ENCODE measurements around the gene NUDC. TPM values are rescaled to one million over a fixed set of nuclear protein-coding genes. Genes with fewer than 3 reads are reported as not detected.
A peak's percentile ranks its signal among the peaks of the same experiment; 100 is the strongest.

The NUDC gene
- total and polyA plus RNA-seq, 2 of the 13 experiments (the other 11 are each of a cell fraction or from before 2014, with no cell fraction given) = 34.7 to 104 TPM

GRCh38 chr1:26959722-26960624 is 38.4 kb downstream of the NUDC start, which contains the start of gene KDF1 (continued):
- no peak for TF ChIP-seq ATM (IDR thresholded peaks at IDR 0.05; ENCODE audit: borderline replicate concordance)
- 0 out of 2 replicates have a peak, but pooled peaks have one; percentile 19 for TF ChIP-seq ZNF609 (CRISPR knock-in tag; IDR thresholded peaks at IDR 0.05; ENCODE audit: borderline replicate concordance)
- TF ChIP-seq, protein P1, sequence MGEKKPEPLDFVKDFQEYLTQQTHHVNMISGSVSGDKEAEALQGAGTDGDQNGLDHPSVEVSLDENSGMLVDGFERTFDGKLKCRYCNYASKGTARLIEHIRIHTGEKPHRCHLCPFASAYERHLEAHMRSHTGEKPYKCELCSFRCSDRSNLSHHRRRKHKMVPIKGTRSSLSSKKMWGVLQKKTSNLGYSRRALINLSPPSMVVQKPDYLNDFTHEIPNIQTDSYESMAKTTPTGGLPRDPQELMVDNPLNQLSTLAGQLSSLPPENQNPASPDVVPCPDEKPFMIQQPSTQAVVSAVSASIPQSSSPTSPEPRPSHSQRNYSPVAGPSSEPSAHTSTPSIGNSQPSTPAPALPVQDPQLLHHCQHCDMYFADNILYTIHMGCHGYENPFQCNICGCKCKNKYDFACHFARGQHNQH (CRISPR knock-in tag; IDR thresholded peaks at IDR 0.05) = peak; percentile 68; the same call in 1 of the 2 replicates
- 0 out of 2 replicates have a peak, but pooled peaks have one; percentile 14 for TF ChIP-seq FOXO1 (CRISPR knock-in tag; IDR thresholded peaks at IDR 0.05)
- peak; percentile 59; the same call in 1 of the 2 replicates for TF ChIP-seq MLXIP (CRISPR knock-in tag; IDR thresholded peaks at IDR 0.05; ENCODE audit: borderline replicate concordance)
- TF ChIP-seq, protein P2, sequence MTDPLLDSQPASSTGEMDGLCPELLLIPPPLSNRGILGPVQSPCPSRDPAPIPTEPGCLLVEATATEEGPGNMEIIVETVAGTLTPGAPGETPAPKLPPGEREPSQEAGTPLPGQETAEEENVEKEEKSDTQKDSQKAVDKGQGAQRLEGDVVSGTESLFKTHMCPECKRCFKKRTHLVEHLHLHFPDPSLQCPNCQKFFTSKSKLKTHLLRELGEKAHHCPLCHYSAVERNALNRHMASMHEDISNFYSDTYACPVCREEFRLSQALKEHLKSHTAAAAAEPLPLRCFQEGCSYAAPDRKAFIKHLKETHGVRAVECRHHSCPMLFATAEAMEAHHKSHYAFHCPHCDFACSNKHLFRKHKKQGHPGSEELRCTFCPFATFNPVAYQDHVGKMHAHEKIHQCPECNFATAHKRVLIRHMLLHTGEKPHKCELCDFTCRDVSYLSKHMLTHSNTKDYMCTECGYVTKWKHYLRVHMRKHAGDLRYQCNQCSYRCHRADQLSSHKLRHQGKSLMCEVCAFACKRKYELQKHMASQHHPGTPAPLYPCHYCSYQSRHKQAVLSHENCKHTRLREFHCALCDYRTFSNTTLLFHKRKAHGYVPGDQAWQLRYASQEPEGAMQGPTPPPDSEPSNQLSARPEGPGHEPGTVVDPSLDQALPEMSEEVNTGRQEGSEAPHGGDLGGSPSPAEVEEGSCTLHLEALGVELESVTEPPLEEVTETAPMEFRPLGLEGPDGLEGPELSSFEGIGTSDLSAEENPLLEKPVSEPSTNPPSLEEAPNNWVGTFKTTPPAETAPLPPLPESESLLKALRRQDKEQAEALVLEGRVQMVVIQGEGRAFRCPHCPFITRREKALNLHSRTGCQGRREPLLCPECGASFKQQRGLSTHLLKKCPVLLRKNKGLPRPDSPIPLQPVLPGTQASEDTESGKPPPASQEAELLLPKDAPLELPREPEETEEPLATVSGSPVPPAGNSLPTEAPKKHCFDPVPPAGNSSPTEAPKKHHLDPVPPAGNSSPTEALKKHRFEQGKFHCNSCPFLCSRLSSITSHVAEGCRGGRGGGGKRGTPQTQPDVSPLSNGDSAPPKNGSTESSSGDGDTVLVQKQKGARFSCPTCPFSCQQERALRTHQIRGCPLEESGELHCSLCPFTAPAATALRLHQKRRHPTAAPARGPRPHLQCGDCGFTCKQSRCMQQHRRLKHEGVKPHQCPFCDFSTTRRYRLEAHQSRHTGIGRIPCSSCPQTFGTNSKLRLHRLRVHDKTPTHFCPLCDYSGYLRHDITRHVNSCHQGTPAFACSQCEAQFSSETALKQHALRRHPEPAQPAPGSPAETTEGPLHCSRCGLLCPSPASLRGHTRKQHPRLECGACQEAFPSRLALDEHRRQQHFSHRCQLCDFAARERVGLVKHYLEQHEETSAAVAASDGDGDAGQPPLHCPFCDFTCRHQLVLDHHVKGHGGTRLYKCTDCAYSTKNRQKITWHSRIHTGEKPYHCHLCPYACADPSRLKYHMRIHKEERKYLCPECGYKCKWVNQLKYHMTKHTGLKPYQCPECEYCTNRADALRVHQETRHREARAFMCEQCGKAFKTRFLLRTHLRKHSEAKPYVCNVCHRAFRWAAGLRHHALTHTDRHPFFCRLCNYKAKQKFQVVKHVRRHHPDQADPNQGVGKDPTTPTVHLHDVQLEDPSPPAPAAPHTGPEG (CRISPR knock-in tag; IDR thresholded peaks at IDR 0.05) = 0 out of 2 replicates have a peak, but pooled peaks have one; percentile 15
- TF ChIP-seq KMT2B (CRISPR knock-in tag; IDR thresholded peaks at IDR 0.05) = peak; percentile 51; the same call in 1 of the 2 replicates
- peak in 1 of 2 experiments; percentile 54; a peak in 1 of 4 replicates for TF ChIP-seq KLF16 (CRISPR knock-in tag; IDR thresholded peaks at IDR 0.05)
- TF ChIP-seq NFE2 (CRISPR knock-in tag; IDR thresholded peaks at IDR 0.05) = no peak
- peak; percentile 63 for TF ChIP-seq KDM2A (CRISPR knock-in tag; IDR thresholded peaks at IDR 0.05; ENCODE audit: borderline replicate concordance, low read depth)

All from HepG2 (cell line).